ENCODE results near the gene TPSD1.

GRCh38 chr16:1277617-1278282 lies 21.9 kb downstream of the TPSD1 start:
- TF ChIP-seq, protein P1, sequence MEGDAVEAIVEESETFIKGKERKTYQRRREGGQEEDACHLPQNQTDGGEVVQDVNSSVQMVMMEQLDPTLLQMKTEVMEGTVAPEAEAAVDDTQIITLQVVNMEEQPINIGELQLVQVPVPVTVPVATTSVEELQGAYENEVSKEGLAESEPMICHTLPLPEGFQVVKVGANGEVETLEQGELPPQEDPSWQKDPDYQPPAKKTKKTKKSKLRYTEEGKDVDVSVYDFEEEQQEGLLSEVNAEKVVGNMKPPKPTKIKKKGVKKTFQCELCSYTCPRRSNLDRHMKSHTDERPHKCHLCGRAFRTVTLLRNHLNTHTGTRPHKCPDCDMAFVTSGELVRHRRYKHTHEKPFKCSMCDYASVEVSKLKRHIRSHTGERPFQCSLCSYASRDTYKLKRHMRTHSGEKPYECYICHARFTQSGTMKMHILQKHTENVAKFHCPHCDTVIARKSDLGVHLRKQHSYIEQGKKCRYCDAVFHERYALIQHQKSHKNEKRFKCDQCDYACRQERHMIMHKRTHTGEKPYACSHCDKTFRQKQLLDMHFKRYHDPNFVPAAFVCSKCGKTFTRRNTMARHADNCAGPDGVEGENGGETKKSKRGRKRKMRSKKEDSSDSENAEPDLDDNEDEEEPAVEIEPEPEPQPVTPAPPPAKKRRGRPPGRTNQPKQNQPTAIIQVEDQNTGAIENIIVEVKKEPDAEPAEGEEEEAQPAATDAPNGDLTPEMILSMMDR (IDR thresholded peaks at IDR 0.05): no peak
- TF ChIP-seq ZFX (IDR thresholded peaks at IDR 0.05; ENCODE audit: borderline replicate concordance): no peak

Measured in 22Rv1 (cell line).